NCI-H1092 treated with DMSO at 0.1 percent for 48 hours (cell line): ENCODE results near the gene KDM5B.
"Not testable (repeated sequence)": the region's sequence is repeated elsewhere in the genome, so short reads cannot be mapped to it uniquely, and the experiment has no call there.

Experiments
- DNase-seq: peaks from one replicate; lab custom pipeline; 2025; lab: John Stamatoyannopoulos, UW

The KDM5B gene

GRCh38 chr1:202812176-202813026, 4.2 kb upstream of the KDM5B start:
- no peak for DNase-seq

GRCh38 chr1:202811296-202812175, 3.3 kb upstream of the KDM5B start:
- DNase-seq, result no peak

GRCh38 chr1:202810615-202811295, 2.5 kb upstream of the KDM5B start, which contains the start of gene PCAT6:
PCAT6 (plus strand) TSS chr1:202810954.
- peak; percentile 95 for DNase-seq

- no peak for DNase-seq
Observed at GRCh38 chr1:202810193-202810614, 2.0 kb upstream of the KDM5B start.

- DNase-seq, result no peak
Observed at GRCh38 chr1:202809597-202810159, 1.5 kb upstream of the KDM5B start.

- peak; percentile 18 for DNase-seq
Observed at GRCh38 chr1:202807451-202807925, 733 bp downstream of the KDM5B start.

GRCh38 chr1:202806845-202807450, 1.3 kb downstream of the KDM5B start:
- peak; percentile 14 for DNase-seq

- no peak for DNase-seq
Observed at GRCh38 chr1:202805886-202806844, 2.1 kb downstream of the KDM5B start.

GRCh38 chr1:202804126-202804525, 4.1 kb downstream of the KDM5B start:
- DNase-seq, result no peak

- no peak for DNase-seq
Observed at GRCh38 chr1:202802998-202803932, 5.0 kb downstream of the KDM5B start.

- DNase-seq, result no peak
Observed at GRCh38 chr1:202802034-202802433, 6.2 kb downstream of the KDM5B start.

- DNase-seq, result no peak
Observed at GRCh38 chr1:202801175-202801574, 7.0 kb downstream of the KDM5B start.

- no peak for DNase-seq
Observed at GRCh38 chr1:202800742-202801141, 7.5 kb downstream of the KDM5B start.

- no peak for DNase-seq
Observed at GRCh38 chr1:202798792-202799331, 9.4 kb downstream of the KDM5B start.

- no peak for DNase-seq
Observed at GRCh38 chr1:202798260-202798659, 10.0 kb downstream of the KDM5B start.

GRCh38 chr1:202796670-202797069, 11.6 kb downstream of the KDM5B start:
- no peak for DNase-seq

GRCh38 chr1:202794931-202795330, 13.3 kb downstream of the KDM5B start:
- DNase-seq, result not testable (repeated sequence)

- no peak for DNase-seq
Observed at GRCh38 chr1:202794051-202794740, 14.0 kb downstream of the KDM5B start.
